ENCODE data around the gene C5AR2. TPM values are rescaled to one million over a fixed set of nuclear protein-coding genes. Genes with fewer than 3 reads are reported as not detected.
A peak's percentile ranks its signal among the peaks of the same experiment; 100 is the strongest.
"Not testable (repeated sequence)": the region's sequence is repeated elsewhere in the genome, so short reads cannot be mapped to it uniquely, and the experiment has no call there.

The C5AR2 gene
- 3.5 TPM for total RNA-seq
- long read RNA-seq = 0 reads

GRCh38 chr19:47331931-47332547, at the start of gene C5AR2:
Gene C5AR2, plus strand, starts transcription at chr19:47332175. Its CDS starts 8,625 bp downstream, at chr19:47340800.
- peak within 1 kb of the TSS; percentile 70 for H3K27ac ChIP-seq
- H3K36me3 ChIP-seq = no peaks in the 10 kb centered on the region
- DNase-seq = no peak
- peak; percentile 39 for ATAC-seq
- H3K27me3 ChIP-seq = no peaks in the 10 kb centered on the region
- H3K9me3 ChIP-seq = no peaks in the 10 kb centered on the region
- H3K4me1 ChIP-seq = peaks cover 12% of the 10 kb centered on the region
- intact Hi-C loops (cut with DNase I) = no loop called here
- H3K4me3 ChIP-seq = no peak within 1 kb of the TSS
- TF ChIP-seq CTCF (IDR thresholded peaks at IDR 0.05) = no peak

GRCh38 chr19:47283405-47284059, 48.4 kb upstream of the C5AR2 start:
- intact Hi-C loops (cut with DNase I) = no loop called here

GRCh38 chr19:47284324-47284899, 47.6 kb upstream of the C5AR2 start:
- no peaks in the 10 kb centered on the region for H3K27me3 ChIP-seq
- H3K9me3 ChIP-seq = no peaks in the 10 kb centered on the region
- H3K36me3 ChIP-seq = no peaks in the 10 kb centered on the region
- H3K4me1 ChIP-seq = no peaks in the 10 kb centered on the region
- H3K4me3 ChIP-seq = no peak overlapping the region
- no peak for DNase-seq
- H3K27ac ChIP-seq = no peak overlapping the region
- intact Hi-C loops (cut with DNase I) = no loop called here
- TF ChIP-seq CTCF (IDR thresholded peaks at IDR 0.05) = peak; percentile 85
- peak; percentile 70 for ATAC-seq

More at GRCh38 chr19:47283405-47284059, 48.4 kb upstream of the C5AR2 start:
- DNase-seq (no peak), ATAC-seq (no peak)
- H3K4me1 ChIP-seq = no peaks in the 10 kb centered on the region
- no peak overlapping the region for H3K4me3 ChIP-seq
- H3K36me3 ChIP-seq = no peaks in the 10 kb centered on the region
- H3K9me3 ChIP-seq = no peaks in the 10 kb centered on the region
- no peaks in the 10 kb centered on the region for H3K27me3 ChIP-seq
- no peak overlapping the region for H3K27ac ChIP-seq
- TF ChIP-seq CTCF (IDR thresholded peaks at IDR 0.05) = no peak

GRCh38 chr19:47296036-47296435, 35.9 kb upstream of the C5AR2 start:
- Histone ChIP-seq H3K27me3 (no peaks in the 10 kb centered on the region), H3K27ac (no peak overlapping the region), H3K4me3 (no peak overlapping the region), H3K36me3 (no peaks in the 10 kb centered on the region), H3K9me3 (no peaks in the 10 kb centered on the region), H3K4me1 (no peaks in the 10 kb centered on the region)
- TF ChIP-seq CTCF (IDR thresholded peaks at IDR 0.05) = peak; percentile 79
- DNase-seq = no peak
- intact Hi-C loops (cut with DNase I) = loop anchor here (2.0 to 10.0 kb wide), 2 partner anchors 53 to 109 kb away; partner anchors contain the start of gene DHX34
- peak; percentile 97 for ATAC-seq

- ATAC-seq; H3K9me3 ChIP-seq; intact Hi-C loops (cut with DNase I); H3K27me3 ChIP-seq; H3K27ac ChIP-seq; H3K4me1 ChIP-seq; DNase-seq; H3K36me3 ChIP-seq; H3K4me3 ChIP-seq: not testable (repeated sequence)
These were observed 31.1 kb upstream of the C5AR2 start for GRCh38 chr19:47300867-47301266.

GRCh38 chr19:47302249-47302648, 29.7 kb upstream of the C5AR2 start:
- no peak for DNase-seq
- Histone ChIP-seq H3K4me1 (peaks cover 9% of the 10 kb centered on the region), H3K9me3 (no peaks in the 10 kb centered on the region), H3K4me3 (no peak overlapping the region), H3K27ac (no peak overlapping the region), H3K36me3 (no peaks in the 10 kb centered on the region), H3K27me3 (no peaks in the 10 kb centered on the region)
- intact Hi-C loops (cut with DNase I) = no loop called here
- TF ChIP-seq CTCF (IDR thresholded peaks at IDR 0.05) = no peak
- ATAC-seq = no peak
